ENCODE measurements around the gene HNF1B.

DNA sequence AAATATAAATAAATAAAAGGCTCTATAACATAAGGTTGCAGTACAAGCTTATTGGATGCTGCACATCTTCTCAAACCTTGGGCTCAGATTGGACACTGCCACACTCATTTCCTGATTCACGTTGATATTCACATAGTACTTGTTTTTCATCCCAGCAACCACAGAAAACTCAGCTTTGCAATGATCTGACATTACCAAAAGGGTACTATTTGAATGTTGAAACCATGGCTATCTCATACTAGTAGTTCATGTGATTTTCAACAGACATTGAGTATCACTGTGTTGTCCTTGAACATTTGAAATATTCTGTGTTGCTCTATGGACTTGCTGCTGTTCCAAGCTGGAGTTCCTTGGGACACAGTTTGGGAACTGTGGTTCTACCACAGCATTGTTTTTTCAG is 87.7 kb downstream of the HNF1B start:
- TF ChIP-seq POLR2A (IDR thresholded peaks at IDR 0.05; ENCODE audit: low read depth, low read length) (no peak), POLR2AphosphoS5 (IDR thresholded peaks at IDR 0.05; ENCODE audit: insufficient read depth, low read depth, low read length) (no peak), JUN (IDR thresholded peaks at IDR 0.05; ENCODE audit: borderline replicate concordance, insufficient read depth, insufficient read length, low read depth) (no peak), EZH2 (IDR thresholded peaks at IDR 0.05; ENCODE audit: borderline replicate concordance, low read depth, low read length, severe bottlenecking) (no peak)
- TF ChIP-seq, protein P1, sequence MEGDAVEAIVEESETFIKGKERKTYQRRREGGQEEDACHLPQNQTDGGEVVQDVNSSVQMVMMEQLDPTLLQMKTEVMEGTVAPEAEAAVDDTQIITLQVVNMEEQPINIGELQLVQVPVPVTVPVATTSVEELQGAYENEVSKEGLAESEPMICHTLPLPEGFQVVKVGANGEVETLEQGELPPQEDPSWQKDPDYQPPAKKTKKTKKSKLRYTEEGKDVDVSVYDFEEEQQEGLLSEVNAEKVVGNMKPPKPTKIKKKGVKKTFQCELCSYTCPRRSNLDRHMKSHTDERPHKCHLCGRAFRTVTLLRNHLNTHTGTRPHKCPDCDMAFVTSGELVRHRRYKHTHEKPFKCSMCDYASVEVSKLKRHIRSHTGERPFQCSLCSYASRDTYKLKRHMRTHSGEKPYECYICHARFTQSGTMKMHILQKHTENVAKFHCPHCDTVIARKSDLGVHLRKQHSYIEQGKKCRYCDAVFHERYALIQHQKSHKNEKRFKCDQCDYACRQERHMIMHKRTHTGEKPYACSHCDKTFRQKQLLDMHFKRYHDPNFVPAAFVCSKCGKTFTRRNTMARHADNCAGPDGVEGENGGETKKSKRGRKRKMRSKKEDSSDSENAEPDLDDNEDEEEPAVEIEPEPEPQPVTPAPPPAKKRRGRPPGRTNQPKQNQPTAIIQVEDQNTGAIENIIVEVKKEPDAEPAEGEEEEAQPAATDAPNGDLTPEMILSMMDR (IDR thresholded peaks at IDR 0.05; ENCODE audit: extremely low read depth in 1 of 2, insufficient read depth in 1 of 2, low read depth in 1 of 2, low read length in 2 of 2), result no peak
- TF ChIP-seq, protein P2, sequence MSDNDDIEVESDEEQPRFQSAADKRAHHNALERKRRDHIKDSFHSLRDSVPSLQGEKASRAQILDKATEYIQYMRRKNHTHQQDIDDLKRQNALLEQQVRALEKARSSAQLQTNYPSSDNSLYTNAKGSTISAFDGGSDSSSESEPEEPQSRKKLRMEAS (IDR thresholded peaks at IDR 0.05; ENCODE audit: insufficient read depth, insufficient read length), result no peak

All from endothelial cell of umbilical vein (primary cell).